ENCODE measurements around the gene FLG2. TPM values are rescaled to one million over a fixed set of nuclear protein-coding genes. Genes with fewer than 3 reads are reported as not detected.

The FLG2 gene
- total RNA-seq, 1 experiment from 2014 or later: not detected

DNA sequence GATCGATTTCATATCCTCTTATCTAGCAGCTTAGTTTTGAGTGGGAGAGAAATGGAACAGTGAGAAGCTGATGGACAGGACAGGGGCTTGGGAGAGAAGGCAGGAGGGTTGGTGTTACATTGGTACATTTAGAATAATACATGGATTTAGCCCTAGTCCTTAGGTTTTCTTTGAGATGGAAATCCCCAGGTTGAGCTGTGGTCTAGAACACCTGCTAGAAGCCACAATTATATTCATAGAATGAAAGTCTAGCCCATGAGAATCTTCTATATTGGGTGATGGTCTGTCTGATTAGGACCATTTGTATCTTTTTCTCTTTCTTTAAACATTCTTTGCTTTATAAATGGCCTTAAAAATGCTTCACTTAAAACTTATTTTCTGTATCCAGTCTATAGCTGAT is 34.3 kb upstream of the FLG2 start:
- no peak for DNase-seq (ENCODE audit: unreplicated experiment)
- TF ChIP-seq, protein P1, sequence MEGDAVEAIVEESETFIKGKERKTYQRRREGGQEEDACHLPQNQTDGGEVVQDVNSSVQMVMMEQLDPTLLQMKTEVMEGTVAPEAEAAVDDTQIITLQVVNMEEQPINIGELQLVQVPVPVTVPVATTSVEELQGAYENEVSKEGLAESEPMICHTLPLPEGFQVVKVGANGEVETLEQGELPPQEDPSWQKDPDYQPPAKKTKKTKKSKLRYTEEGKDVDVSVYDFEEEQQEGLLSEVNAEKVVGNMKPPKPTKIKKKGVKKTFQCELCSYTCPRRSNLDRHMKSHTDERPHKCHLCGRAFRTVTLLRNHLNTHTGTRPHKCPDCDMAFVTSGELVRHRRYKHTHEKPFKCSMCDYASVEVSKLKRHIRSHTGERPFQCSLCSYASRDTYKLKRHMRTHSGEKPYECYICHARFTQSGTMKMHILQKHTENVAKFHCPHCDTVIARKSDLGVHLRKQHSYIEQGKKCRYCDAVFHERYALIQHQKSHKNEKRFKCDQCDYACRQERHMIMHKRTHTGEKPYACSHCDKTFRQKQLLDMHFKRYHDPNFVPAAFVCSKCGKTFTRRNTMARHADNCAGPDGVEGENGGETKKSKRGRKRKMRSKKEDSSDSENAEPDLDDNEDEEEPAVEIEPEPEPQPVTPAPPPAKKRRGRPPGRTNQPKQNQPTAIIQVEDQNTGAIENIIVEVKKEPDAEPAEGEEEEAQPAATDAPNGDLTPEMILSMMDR (IDR thresholded peaks at IDR 0.05; ENCODE audit: unreplicated experiment): no peak
- no peaks in the 10 kb centered on the region for H3K9me3 Mint-ChIP-seq (ENCODE audit: unreplicated experiment)
- H3K36me3 Mint-ChIP-seq (ENCODE audit: insufficient read depth, unreplicated experiment): peaks cover 5% of the 10 kb centered on the region
- H3K27me3 Mint-ChIP-seq (ENCODE audit: insufficient read depth, unreplicated experiment): peaks cover 100% of the 10 kb centered on the region
- intact Hi-C loops (cut with micrococcal nuclease): no loop called here
- H3K27ac Mint-ChIP-seq (ENCODE audit: low read depth, unreplicated experiment): no peak overlapping the region
- BruUV-seq (replicated peaks): no TSS peak
- peaks cover 17% of the 10 kb centered on the region for H3K4me1 Mint-ChIP-seq (ENCODE audit: insufficient read depth, unreplicated experiment)
- CTCF ChIA-PET: interaction anchor here (0.6 to 8.8 kb wide), 6 partner anchors 43 to 206 kb away, joined by 3 to 82 read pairs (median 5); no protein-coding TSS in a partner anchor
- POLR2A ChIA-PET: interaction anchor here (0.6 to 0.8 kb wide), 2 partner anchors 64 to 536 kb away, joined by 3 read pairs; no protein-coding TSS in a partner anchor
- H3K4me3 Mint-ChIP-seq (ENCODE audit: unreplicated experiment): no peak overlapping the region

DNA sequence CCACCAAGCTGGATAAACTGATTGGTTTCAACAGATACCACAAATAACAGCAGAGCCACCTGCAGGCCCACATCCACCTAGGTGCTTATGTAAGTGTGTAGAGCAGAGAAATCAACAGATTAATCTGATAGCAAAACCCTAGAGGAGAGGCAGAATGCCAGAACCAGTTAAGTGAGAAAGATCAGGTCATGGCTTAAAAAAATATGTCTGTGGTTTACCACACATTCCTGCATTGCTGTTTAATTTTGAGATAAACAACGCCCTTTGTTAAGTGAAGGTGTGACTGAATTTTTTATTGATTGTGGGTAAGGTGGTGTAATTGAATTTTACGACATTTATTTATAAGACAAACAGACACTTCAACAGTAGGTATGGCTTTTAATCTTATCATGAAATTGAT is 33.1 kb upstream of the FLG2 start:
- ChIA-PET POLR2A (no interaction called here), CTCF (interaction anchor here (0.6 to 8.8 kb wide), 9 partner anchors 44 to 437 kb away, joined by 3 to 82 read pairs (median 3); no protein-coding TSS in a partner anchor)
- intact Hi-C loops (cut with micrococcal nuclease): no loop called here
- Mint-ChIP-seq H3K27ac (ENCODE audit: low read depth, unreplicated experiment) (no peak overlapping the region), H3K9me3 (ENCODE audit: unreplicated experiment) (no peaks in the 10 kb centered on the region), H3K36me3 (ENCODE audit: insufficient read depth, unreplicated experiment) (peaks cover 6% of the 10 kb centered on the region), H3K27me3 (ENCODE audit: insufficient read depth, unreplicated experiment) (peaks cover 100% of the 10 kb centered on the region), H3K4me1 (ENCODE audit: insufficient read depth, unreplicated experiment) (peaks cover 23% of the 10 kb centered on the region), H3K4me3 (ENCODE audit: unreplicated experiment) (no peak overlapping the region)
- BruUV-seq (replicated peaks): no TSS peak
- TF ChIP-seq, protein P1 (IDR thresholded peaks at IDR 0.05; ENCODE audit: unreplicated experiment): no peak
- peak; percentile 39 for DNase-seq (ENCODE audit: unreplicated experiment)

DNA sequence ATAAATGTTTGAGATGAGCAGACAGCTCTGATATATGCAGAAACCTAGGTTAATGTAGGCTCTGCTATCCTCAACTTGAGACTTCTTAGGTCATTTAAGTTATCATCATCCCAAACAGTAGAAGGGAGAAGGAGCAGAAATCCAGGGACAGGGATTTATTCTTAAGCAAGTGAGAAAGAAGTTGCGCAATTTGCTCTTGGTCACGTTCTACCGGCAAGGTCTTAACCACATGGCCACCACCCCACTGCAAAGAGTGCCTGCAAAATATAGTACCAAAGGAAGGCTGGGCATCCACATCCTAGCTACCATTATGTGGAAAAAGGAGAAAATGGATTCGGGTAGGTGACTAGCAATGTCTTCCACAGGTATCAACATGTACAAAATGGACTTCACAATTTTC is 29.1 kb upstream of the FLG2 start:
- Mint-ChIP-seq H3K4me1 (ENCODE audit: insufficient read depth, unreplicated experiment) (peaks cover 33% of the 10 kb centered on the region), H3K27me3 (ENCODE audit: insufficient read depth, unreplicated experiment) (peaks cover 89% of the 10 kb centered on the region), H3K36me3 (ENCODE audit: insufficient read depth, unreplicated experiment) (peaks cover 6% of the 10 kb centered on the region), H3K9me3 (ENCODE audit: unreplicated experiment) (no peaks in the 10 kb centered on the region), H3K27ac (ENCODE audit: low read depth, unreplicated experiment) (no peak overlapping the region), H3K4me3 (ENCODE audit: unreplicated experiment) (no peak overlapping the region)
- CTCF ChIA-PET: interaction anchor here (0.5 to 3.9 kb wide), 9 partner anchors 9 to 804 kb away, joined by 3 to 16 read pairs (median 5); partner anchors contain the start of gene CRNN
- BruUV-seq (replicated peaks): no TSS peak
- intact Hi-C loops (cut with micrococcal nuclease): no loop called here
- peak; percentile 54 for DNase-seq (ENCODE audit: unreplicated experiment)
- TF ChIP-seq, protein P1 (IDR thresholded peaks at IDR 0.05; ENCODE audit: unreplicated experiment): no peak
- POLR2A ChIA-PET: interaction anchor here (1.3 kb wide), 1 partner anchor 38 kb away, joined by 4 read pairs; no protein-coding TSS in a partner anchor

DNA sequence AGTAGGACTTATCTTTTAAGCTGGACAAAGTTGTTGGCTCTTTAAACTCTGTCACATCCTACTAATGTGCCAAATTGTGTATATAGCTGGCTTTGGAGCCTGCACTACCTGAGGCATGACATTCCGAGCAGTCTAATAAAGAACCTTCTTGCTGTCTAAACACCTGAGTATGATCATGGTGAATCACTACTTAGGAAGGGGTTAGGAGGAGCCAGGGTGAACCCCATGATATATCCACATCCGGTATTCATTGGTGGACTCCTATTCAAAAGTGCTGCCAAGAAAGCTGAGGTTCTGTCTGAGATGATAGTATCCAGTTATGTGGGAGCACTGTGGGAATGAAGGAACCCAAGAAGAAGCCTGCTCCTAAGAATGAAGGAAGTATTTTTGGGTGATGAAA is 27.1 kb upstream of the FLG2 start:
- no peaks in the 10 kb centered on the region for H3K9me3 Mint-ChIP-seq (ENCODE audit: unreplicated experiment)
- TF ChIP-seq, protein P1 (IDR thresholded peaks at IDR 0.05; ENCODE audit: unreplicated experiment): no peak
- peaks cover 20% of the 10 kb centered on the region for H3K4me1 Mint-ChIP-seq (ENCODE audit: insufficient read depth, unreplicated experiment)
- CTCF ChIA-PET: interaction anchor here (0.6 to 3.7 kb wide), 11 partner anchors 9 to 230 kb away, joined by 3 to 16 read pairs (median 4); no protein-coding TSS in a partner anchor
- H3K27ac Mint-ChIP-seq (ENCODE audit: low read depth, unreplicated experiment): no peak overlapping the region
- no peak overlapping the region for H3K4me3 Mint-ChIP-seq (ENCODE audit: unreplicated experiment)
- intact Hi-C loops (cut with micrococcal nuclease): no loop called here
- peaks cover 6% of the 10 kb centered on the region for H3K36me3 Mint-ChIP-seq (ENCODE audit: insufficient read depth, unreplicated experiment)
- BruUV-seq (replicated peaks): no TSS peak
- POLR2A ChIA-PET: interaction anchor here (0.6 to 1.0 kb wide), 2 partner anchors 15 to 19 kb away, joined by 4 to 6 read pairs; no protein-coding TSS in a partner anchor
- peak; percentile 26 for DNase-seq (ENCODE audit: unreplicated experiment)
- peaks cover 89% of the 10 kb centered on the region for H3K27me3 Mint-ChIP-seq (ENCODE audit: insufficient read depth, unreplicated experiment)
